HUES64 (cell line): ENCODE data around the gene PDLIM7.

Experiments used
- H3K27ac ChIP-seq: 2 replicates; pipeline ENCODE4 v1.7.0; 2013; ENCODE audit warnings: low read depth, low read length, inconsistent platforms
- H3K27me3 ChIP-seq: 2 replicates; pipeline ENCODE4 v1.6.1; 2013; ENCODE audit warnings: mild to moderate bottlenecking, low read length; ENCODE audit not compliant: insufficient read depth
- H3K36me3 ChIP-seq: 2 replicates; pipeline ENCODE4 v1.6.1; 2013; ENCODE audit warnings: mild to moderate bottlenecking, low read length; ENCODE audit not compliant: insufficient read depth
- H3K4me1 ChIP-seq: 2 replicates; pipeline ENCODE4 v1.6.1; 2013; ENCODE audit warnings: mild to moderate bottlenecking, low read length, moderate library complexity; ENCODE audit not compliant: insufficient read depth
- H3K4me3 ChIP-seq: 2 replicates; pipeline ENCODE4 v1.5.1; 2013; ENCODE audit warnings: mild to moderate bottlenecking, low read length, moderate library complexity
- H3K9ac ChIP-seq: 2 replicates; pipeline ENCODE4 v1.6.1; 2013; ENCODE audit warnings: mild to moderate bottlenecking, low read depth, low read length
- H3K9me3 ChIP-seq: 2 replicates; pipeline ENCODE4 v1.6.1; 2013; ENCODE audit warnings: low read depth, low read length; ENCODE audit not compliant: insufficient read depth
- WGBS: fragments of 150-250, 120-280 bp; methylation state at CpG from one replicate; pipeline ENCODE4 v1.1.7; 2013; ENCODE audit warnings: missing lambda C conversion rate; 5-methylcytosine and 5-hydroxymethylcytosine counted together

Gene PDLIM7

GRCh38 chr5:177445052-177445916 is 52.1 kb downstream of the PDLIM7 start:
- Histone ChIP-seq H3K9ac (no peak overlapping the region), H3K9me3 (no peaks in the 10 kb centered on the region), H3K4me1 (peaks cover 12% of the 10 kb centered on the region), H3K27me3 (peaks cover 5% of the 10 kb centered on the region), H3K4me3 (no peak overlapping the region), H3K36me3 (no peaks in the 10 kb centered on the region), H3K27ac (no peak overlapping the region)
- 84% methylated on average over 10 of the region's 10 CpGs for WGBS

- H3K9me3 ChIP-seq, result no peaks in the 10 kb centered on the region
- peaks cover 5% of the 10 kb centered on the region for H3K27me3 ChIP-seq
- no peak overlapping the region for H3K4me3 ChIP-seq
- WGBS, result 85% methylated on average over 7 of the region's 7 CpGs
- H3K36me3 ChIP-seq, result no peaks in the 10 kb centered on the region
- H3K4me1 ChIP-seq, result peaks cover 12% of the 10 kb centered on the region
- H3K9ac ChIP-seq, result no peak overlapping the region
- no peak overlapping the region for H3K27ac ChIP-seq
Observed at GRCh38 chr5:177444106-177445051, 53.0 kb downstream of the PDLIM7 start.

GRCh38 chr5:177443144-177443983 is 54.0 kb downstream of the PDLIM7 start:
- Histone ChIP-seq H3K27ac (no peak overlapping the region), H3K4me3 (no peak overlapping the region), H3K4me1 (peaks cover 12% of the 10 kb centered on the region), H3K36me3 (peaks cover 6% of the 10 kb centered on the region; the same call in 1 of the 2 replicates), H3K27me3 (peaks cover 5% of the 10 kb centered on the region), H3K9ac (no peak overlapping the region), H3K9me3 (no peaks in the 10 kb centered on the region)
- WGBS, result 91% methylated on average over 15 of the region's 15 CpGs

GRCh38 chr5:177442066-177442826 is 55.2 kb downstream of the PDLIM7 start:
- H3K27me3 ChIP-seq, result peaks cover 5% of the 10 kb centered on the region
- WGBS, result 94% methylated on average over 20 of the region's 20 CpGs
- peaks cover 4% of the 10 kb centered on the region; the same call in 1 of the 2 replicates for H3K4me1 ChIP-seq
- no peaks in the 10 kb centered on the region for H3K9me3 ChIP-seq
- no peak overlapping the region for H3K9ac ChIP-seq
- H3K27ac ChIP-seq, result no peak overlapping the region
- H3K36me3 ChIP-seq, result peaks cover 15% of the 10 kb centered on the region
- no peak overlapping the region for H3K4me3 ChIP-seq

- H3K36me3 ChIP-seq, result peaks cover 20% of the 10 kb centered on the region
- H3K27me3 ChIP-seq, result peaks cover 5% of the 10 kb centered on the region
- no peak overlapping the region for H3K27ac ChIP-seq
- no peak overlapping the region for H3K9ac ChIP-seq
- no peaks in the 10 kb centered on the region for H3K9me3 ChIP-seq
- WGBS, result 94% methylated on average over 26 of the region's 26 CpGs
- H3K4me1 ChIP-seq, result peaks cover 4% of the 10 kb centered on the region; the same call in 1 of the 2 replicates
- no peak overlapping the region for H3K4me3 ChIP-seq
Observed at GRCh38 chr5:177440990-177441780, 56.2 kb downstream of the PDLIM7 start.

GRCh38 chr5:177440211-177440989 is 57.0 kb downstream of the PDLIM7 start:
- 85% methylated on average over 24 of the region's 24 CpGs for WGBS
- no peak overlapping the region for H3K27ac ChIP-seq
- no peaks in the 10 kb centered on the region for H3K9me3 ChIP-seq
- peaks cover 4% of the 10 kb centered on the region for H3K27me3 ChIP-seq
- H3K4me3 ChIP-seq, result no peak overlapping the region
- peaks cover 23% of the 10 kb centered on the region for H3K36me3 ChIP-seq
- H3K4me1 ChIP-seq, result peaks cover 3% of the 10 kb centered on the region; the same call in 1 of the 2 replicates
- H3K9ac ChIP-seq, result no peak overlapping the region

- Histone ChIP-seq H3K36me3 (peaks cover 30% of the 10 kb centered on the region), H3K27ac (no peak overlapping the region), H3K9me3 (no peaks in the 10 kb centered on the region), H3K4me3 (no peak overlapping the region), H3K27me3 (no peaks in the 10 kb centered on the region), H3K9ac (no peak overlapping the region), H3K4me1 (no peaks in the 10 kb centered on the region; the same call in 1 of the 2 replicates)
- 92% methylated on average over 4 of the region's 4 CpGs for WGBS
Observed at GRCh38 chr5:177439518-177440053, 57.8 kb downstream of the PDLIM7 start.

GRCh38 chr5:177438468-177438867 is 58.9 kb downstream of the PDLIM7 start:
- no peaks in the 10 kb centered on the region for H3K9me3 ChIP-seq
- H3K4me1 ChIP-seq, result no peaks in the 10 kb centered on the region; the same call in 1 of the 2 replicates
- no peak overlapping the region for H3K27ac ChIP-seq
- H3K4me3 ChIP-seq, result no peak overlapping the region
- WGBS, result 98% methylated on average over 10 of the region's 10 CpGs
- no peak overlapping the region for H3K9ac ChIP-seq
- peaks cover 41% of the 10 kb centered on the region for H3K36me3 ChIP-seq
- H3K27me3 ChIP-seq, result no peaks in the 10 kb centered on the region

- H3K9ac ChIP-seq, result no peak overlapping the region
- H3K27ac ChIP-seq, result no peak overlapping the region
- H3K4me3 ChIP-seq, result no peak overlapping the region
- WGBS, result 78% methylated on average over 4 of the region's 4 CpGs
- no peaks in the 10 kb centered on the region for H3K9me3 ChIP-seq
- H3K27me3 ChIP-seq, result no peaks in the 10 kb centered on the region
- peaks cover 49% of the 10 kb centered on the region for H3K36me3 ChIP-seq
- no peaks in the 10 kb centered on the region; the same call in 1 of the 2 replicates for H3K4me1 ChIP-seq
Observed at GRCh38 chr5:177437623-177438022, 59.8 kb downstream of the PDLIM7 start.
